Inferior parietal cortex (tissue), 1 donor: ENCODE data around the gene SMAP1.

Source experiments
- DNase-seq: peaks from one replicate; pipeline ENCODE4 v3.0.0-alpha.2; 2016; ENCODE audit errors: extremely low spot score

The SMAP1 gene

GRCh38 chr6:70684794-70685493, 17.3 kb downstream of the SMAP1 start:
- DNase-seq = no peak

- no peak for DNase-seq
Measured at GRCh38 chr6:70685494-70686180, 18.0 kb downstream of the SMAP1 start.

GRCh38 chr6:70686548-70687133, 19.0 kb downstream of the SMAP1 start:
- peak; percentile 63 for DNase-seq

- no peak for DNase-seq
Measured at GRCh38 chr6:70693887-70694286, 26.2 kb downstream of the SMAP1 start.

DNA sequence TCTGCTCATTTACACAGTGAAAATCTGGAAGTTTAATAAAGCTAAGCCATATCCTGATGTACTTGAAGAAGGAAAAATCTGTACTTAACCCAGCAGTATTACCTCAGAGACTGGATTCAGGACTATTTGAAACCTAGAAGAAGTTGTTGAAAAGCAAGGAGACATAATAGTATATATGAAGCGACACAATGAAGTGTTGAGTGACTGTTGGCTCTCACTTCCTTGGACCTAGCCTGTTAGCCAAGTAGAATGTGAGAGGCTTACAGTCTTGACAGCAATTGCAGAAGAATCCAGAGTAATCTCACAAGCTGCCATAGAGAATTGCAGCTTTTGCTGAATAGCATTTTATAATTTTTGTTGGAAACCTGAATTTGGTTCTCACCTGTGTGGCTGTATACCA, 26.7 kb downstream of the SMAP1 start:
- DNase-seq = no peak

DNA sequence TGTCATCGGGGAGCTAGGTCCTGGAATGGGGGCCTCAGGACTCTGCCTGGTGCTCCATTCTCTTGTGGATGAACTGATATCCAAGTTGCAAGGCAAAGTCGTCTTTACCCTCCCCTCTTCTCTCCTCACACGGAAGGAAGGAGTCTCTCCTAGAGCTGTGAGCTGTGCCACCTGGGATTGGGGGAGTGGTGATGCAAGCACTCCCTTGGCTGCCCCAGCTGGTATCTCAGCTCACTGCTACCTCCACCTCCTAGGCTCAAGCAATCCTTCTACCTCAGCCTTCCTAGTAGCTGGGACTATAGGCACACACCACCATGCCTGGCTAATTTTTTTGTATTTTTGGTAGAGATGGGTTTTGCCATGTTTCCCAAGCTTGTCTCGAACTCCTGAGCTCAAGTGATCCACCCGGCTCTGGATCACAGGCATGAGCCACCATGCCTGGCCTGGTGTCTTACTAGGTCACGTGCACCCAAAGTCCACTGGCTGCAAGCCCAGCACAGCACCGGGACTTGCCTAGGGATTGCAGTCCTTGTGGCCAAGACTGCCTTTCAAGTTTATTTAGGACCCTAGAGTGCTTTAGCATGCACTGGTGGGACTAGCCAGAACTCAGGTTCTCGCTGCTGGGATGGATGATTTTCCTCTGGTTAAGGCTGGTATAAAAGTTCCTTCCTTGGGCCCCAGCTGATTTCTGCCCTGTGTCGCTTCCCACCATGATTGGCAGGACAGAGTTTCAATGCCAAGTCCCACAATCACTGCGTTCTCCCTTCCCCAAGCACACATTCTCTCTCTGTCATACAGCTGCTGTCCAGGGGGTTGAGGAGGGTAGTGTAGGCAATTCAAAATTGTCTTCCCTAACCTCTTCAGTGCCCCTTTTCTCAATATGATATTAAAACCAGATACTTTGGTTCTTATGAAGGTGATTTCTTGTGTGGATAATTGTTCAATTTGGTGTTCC, 33.5 kb downstream of the SMAP1 start:
- no peak for DNase-seq

DNA sequence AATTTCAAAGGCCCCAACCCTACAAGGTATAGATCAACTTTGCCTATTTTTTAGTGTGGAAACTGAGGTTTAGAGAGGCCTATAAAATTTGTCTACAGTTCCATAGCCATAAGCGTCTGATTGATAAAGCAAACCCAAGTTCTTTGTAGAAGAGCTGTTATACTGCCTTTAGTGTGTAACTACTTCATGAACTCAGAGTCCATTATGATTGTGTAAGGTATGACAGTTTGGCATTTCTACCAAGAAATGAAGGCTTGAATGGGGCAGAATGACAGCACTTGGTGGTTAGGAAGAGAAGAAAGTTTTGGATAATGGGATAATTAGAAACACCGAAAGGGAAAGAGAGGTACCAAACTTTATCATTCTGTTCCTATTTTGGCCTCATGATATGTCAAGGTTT, 38.1 kb downstream of the SMAP1 start:
- no peak for DNase-seq

- peak; percentile 80 for DNase-seq
Measured at GRCh38 chr6:70706491-70707123, 38.9 kb downstream of the SMAP1 start.

DNA sequence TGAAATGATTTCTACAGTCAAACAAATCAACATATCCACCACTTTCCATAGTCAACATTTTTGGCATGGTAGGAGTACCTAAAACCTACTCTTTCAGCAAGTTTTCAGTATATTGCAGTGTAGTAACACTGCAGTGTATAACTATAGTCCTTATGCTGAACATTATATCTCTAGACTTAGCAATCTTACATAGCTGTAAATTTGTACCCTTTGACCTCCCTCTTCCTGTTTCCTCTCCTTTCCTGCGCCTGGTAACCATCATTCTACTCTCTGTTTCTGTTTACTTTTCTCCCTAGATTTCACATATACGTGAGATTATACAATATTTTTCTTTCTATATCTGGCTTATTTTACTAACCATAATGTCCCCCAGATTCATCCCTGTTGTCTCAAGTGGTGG, 40.2 kb downstream of the SMAP1 start:
- DNase-seq = no peak

- DNase-seq = no peak
Measured at GRCh38 chr6:70708448-70708847, 40.8 kb downstream of the SMAP1 start.

DNA sequence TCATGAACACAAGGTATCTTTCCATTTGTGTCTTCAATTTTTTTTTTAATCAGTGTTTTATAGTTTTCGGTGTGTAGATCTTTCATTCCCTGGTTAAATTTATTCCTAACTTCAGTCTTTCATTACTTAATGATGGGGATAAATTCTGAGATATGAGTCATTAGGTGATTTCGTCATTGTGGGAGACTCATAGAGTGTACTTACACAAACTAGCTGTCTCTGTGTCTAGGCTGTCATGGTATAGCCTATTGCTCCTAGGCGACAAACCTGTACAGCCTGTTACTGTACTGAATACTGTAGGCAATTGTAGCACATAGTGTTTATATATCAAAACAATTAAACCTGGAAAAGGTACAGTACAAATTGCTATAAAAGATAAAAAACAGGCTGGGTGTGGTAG, 42.1 kb downstream of the SMAP1 start:
- no peak for DNase-seq

DNA sequence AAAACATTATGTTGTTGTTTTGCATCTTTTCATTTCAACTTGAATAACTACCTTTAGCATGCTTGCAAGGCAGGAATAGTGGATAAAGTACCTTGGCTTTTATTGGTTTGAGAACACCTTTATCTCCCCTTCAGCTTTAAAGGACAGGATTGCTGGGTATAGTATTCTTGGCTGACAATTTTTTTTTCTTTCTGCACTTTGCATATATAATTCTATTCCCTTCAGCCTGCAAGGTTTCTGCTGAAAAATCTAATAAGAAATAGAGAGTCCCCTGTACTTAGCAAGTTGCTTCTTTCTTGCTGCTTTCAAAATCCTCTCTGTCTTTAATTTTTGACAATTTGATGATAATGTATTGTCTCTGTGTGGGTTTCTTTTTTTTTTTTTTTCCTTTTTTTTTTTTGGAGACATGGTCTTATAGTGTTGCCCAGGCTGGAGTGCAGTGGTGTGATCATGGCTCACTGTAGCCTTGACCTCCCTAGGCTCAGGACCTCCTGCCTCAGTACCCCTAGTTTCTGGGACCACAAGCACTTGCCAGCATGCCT, 47.1 kb downstream of the SMAP1 start:
- no peak for DNase-seq

DNA sequence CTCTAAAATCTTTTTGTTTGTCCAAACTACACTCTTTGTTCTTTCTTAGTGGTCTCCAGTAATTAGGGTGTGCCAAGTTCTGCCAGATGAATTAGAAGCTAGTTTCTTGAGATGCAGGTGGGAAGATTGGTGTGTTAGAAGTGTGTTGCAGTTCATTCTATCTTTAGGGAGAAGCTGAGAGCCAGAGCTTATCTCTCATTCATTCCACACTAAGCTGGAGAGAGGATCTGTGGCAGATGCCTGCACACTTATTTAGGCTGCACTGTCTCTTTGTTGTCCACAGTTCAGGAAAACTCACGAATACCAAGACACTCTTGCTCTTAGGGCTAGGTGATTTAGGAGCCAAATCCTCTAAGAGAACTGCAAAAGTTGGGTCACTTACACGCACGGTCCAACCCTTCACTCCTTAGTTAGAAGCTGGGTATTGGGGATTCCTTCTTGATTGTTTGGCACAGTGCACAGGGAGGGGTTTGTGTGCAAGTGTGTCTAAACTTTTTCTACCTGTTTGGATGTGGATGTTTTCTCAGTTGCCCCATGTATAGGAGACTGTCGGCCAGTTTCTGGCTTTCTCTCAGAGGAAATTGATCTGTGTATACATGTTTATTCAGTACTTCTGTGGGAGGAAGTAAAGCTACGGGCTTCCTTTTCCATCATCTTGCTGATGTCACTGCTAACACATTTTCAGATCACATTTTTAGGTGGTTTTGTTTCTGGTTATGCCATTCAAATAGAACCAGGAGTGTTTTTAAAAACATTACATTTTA, 49.5 kb downstream of the SMAP1 start:
- DNase-seq = no peak

DNA sequence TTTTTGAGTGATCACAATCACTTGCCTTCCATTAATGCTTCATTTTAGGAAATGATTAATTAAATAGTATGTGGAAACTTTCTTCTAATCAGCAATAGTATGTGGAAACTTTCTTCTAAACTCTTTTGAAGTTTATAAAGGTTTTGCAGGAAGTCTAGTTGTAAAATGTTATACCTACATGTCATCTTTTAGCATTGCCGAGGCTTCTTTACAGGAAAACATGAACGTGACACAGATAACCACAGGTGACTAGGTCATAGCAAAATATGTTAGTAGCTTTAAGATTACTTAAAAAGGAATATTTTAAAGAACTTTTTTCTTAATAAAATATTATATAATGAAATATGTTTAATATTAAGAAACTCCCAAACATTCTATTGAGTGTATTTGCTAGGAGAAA, 56.8 kb downstream of the SMAP1 start:
- no peak for DNase-seq

GRCh38 chr6:70725817-70726415, 58.2 kb downstream of the SMAP1 start:
- DNase-seq = no peak

DNA sequence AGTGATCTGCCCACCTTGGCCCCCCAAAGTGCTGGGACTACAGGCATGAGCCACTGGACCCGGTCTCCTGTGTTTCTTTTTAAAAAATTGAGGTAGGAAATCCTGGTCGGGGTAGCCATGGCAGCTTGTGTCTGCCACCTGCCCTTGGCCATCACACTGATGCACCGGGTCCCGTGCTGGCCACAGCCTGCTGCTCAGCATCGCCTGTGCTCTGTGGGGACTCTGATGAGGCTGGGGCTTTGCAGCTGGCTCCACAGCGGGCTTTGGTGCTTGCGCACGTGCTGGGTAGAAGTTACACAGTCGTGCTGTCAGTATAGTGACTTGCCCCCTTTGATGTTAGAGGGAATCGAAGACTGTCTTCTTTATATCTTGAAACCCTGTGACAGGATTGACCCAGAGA, 66.7 kb downstream of the SMAP1 start:
- DNase-seq = no peak

GRCh38 chr6:70734979-70735378, 67.3 kb downstream of the SMAP1 start:
- DNase-seq = no peak

- DNase-seq = no peak
Measured at GRCh38 chr6:70735513-70735912, 67.8 kb downstream of the SMAP1 start.

- no peak for DNase-seq
Measured at GRCh38 chr6:70738028-70738427, 70.3 kb downstream of the SMAP1 start.

DNA sequence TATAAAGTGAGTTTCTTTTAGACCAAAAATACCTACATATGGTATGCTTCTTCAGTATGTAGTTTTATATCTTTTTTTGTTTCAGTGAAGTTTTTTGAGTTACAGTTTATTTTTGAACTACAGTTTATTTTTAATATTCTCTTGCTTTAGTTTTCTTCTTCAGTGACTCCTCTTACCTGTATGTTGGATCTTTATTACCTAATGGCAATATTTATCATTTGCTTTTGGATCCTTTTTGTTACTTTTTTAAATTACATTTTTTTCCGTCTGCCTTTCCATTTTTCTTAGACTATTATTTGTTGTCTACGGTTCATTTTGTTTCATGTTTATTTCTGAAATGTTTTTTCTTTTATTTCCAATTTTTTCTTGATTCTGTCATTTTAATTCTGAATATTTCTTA, 71.9 kb downstream of the SMAP1 start:
- no peak for DNase-seq
